HG03025 (cell line): ENCODE measurements around the gene TAC3.

Experiments
- ATAC-seq: cut with Tn5 transposase; IDR thresholded peaks from one replicate; pipeline ENCODE4 v1.9.1; 2021; ENCODE audit warnings: mild to moderate bottlenecking, moderate library complexity; ENCODE audit not compliant: unreplicated experiment, low FRiP score

The TAC3 gene

DNA sequence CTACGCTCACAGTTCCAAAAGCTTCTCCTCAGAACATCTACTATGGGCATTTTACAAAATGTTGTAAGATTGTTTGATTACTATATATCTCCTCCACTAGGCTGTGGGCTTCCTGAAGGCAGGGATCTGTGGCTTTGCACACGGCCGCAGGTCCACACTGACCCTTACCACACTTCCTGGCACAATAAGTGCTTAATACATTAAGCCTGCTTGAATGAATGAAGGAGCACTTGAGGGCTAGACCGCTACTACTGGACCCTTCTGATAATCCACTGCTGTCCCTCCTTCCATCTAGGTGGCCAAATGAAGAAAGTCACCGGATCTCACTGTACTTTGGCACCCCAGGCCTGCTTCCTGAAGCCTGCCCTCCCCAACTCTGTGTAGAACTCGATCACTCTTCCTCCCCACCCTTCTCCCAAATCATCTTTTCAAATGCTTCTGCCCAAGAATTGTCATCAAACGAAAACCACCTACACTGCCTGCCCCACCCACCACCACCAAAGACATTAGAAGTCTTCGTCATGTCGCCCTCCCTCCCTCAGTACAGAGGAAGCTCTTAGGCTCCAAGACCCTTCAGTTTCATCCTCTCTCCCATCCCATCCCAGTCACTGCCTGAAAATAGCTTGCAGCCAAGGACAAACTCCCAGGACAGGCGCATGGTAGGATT is 9.4 kb downstream of the TAC3 start:
- ATAC-seq: no peak

DNA sequence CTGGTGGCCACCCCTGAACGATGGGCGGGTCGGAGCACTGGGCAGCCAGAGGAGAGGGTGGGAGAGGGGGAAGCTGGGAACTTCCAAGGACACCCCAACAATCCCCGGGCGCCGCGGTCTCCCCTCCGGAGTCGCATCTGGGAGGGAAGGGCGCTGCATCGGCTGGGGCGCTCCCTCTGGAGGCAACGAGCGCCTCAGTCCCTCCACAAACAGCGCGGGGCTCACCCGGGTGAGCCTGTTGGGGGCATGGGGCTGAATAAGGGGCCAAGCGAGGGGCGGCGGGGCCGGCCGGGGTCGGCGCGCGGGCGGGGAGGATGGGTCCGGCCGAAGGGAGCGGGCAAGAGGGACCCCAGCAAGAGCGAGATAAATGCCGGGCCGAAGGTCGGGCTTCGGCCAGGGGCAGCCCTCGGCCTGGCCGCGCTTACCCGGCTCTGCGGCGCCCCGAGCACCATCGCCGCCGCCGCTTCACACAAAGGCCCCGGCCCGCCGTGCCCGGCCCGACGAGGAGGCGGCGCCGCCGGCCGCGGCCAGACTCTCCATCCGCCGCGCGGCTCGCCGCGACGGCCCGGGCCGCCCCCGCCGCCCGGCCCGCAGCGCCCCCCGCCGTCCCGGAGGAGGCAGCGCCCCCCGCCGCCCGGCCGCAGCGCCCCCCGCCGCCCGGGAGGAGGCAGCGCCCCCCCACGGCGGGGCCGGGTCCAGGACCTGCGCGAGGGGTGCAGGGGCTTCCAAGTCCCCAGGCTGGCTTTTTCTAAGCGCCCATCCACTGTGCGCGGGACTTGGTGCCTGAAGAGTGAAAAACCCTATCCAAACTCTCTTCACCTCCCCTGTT is 10.1 kb downstream of the TAC3 start, which contains the start of gene ZBTB39:
Gene ZBTB39 (minus strand): TSS at position 567 of the 829 bp plus-strand sequence. CDS start 1,629 bp downstream, outside the sequence.
- peak; percentile 41 for ATAC-seq

DNA sequence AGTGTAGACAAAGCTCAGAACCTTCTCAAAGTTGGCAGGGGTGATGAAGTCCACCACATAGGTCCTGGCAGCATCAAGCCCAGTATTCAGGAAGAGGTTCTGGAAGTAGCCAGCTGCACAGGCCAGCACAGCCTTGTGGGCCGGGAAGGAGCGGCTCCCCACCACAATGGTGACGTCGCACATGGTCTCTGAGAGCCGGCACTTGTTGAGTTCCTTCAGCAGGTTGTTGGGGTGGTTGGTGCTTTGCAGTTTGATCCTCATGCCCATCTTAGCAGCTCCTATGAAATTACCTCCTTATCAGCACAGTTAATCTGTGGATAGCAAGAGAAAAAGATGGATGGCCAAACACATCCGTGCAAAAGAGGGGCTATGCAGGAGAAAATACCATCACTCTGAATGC is 11.7 kb downstream of the TAC3 start:
- no peak for ATAC-seq

DNA sequence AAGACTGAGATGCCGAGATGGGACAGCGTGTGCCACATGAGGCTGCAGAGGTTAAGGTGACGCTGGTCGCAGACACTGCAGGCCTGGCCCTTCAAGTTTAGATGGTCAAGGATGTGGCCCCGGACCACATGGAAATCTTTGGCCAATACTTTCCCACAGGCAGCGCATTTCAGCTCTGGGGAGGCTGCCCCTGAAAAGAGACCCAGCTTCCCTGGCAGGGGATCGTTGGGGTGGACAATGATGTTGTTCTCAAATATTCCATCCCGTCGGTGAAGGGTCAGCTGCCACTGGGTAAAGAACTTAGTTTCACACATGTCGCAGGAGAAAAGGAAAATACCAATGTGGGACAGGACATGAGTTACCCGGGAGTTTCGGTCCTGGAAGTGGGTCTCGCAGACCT is 12.9 kb downstream of the TAC3 start:
- ATAC-seq: no peak

DNA sequence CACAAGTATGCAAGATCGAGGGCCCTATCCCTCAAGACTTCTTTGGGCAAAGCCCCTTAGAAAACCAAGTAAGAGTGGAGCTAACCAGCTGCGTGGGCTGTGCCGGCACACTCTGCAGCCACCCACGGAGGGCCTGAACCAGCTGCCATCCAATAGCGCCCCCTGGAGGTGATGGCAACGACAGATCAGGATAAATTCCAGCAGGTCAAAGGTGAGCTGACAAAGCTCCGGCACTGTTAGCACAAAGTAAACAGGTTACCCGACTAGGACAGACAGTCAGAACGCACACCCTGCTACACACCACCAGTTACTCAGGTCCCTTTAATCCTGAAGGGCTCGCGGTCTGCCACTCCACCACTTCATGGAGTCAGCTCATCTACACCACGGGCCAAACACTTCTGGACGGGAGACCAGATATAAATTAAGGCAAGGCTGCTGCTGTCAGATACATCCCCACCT is 14.9 kb downstream of the TAC3 start:
- ATAC-seq: no peak

DNA sequence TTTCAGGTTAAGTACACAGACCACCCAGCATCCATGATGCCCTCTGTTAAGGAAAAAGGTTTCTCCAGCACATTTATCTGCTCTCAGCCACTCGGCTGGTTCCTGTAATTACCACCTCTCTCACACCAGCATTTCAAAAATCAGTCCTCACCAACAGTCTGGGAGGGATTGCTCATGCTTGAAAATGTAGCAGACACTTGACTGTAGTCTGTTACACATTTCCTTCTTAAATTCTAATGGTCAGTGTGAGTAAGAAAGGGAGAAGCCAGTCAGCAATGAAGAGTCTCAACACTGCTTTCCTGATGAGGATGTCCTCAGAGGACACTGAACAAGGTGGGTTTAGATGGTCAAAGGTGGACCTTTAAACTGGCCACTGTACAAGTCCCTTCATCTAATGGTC is 15.9 kb downstream of the TAC3 start:
- ATAC-seq: no peak

DNA sequence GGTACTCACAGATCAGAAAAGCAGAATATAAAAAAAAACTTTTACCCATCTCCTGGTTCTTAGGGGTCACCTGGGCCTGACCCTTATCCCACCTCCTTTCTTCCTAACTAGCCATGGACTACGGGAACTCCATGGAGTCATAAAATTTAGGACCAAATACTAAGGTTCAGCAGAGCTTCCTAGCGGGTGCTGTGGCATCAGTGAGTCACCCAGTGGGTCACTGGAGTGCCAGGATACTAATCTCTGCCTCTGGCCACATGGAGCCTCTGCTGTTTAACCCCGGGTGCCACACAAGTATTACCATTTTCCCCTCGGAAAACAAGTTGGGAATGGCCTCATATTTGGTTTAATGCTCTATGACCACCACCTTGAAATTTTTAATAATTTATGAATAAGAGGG is 16.9 kb downstream of the TAC3 start:
- no peak for ATAC-seq

DNA sequence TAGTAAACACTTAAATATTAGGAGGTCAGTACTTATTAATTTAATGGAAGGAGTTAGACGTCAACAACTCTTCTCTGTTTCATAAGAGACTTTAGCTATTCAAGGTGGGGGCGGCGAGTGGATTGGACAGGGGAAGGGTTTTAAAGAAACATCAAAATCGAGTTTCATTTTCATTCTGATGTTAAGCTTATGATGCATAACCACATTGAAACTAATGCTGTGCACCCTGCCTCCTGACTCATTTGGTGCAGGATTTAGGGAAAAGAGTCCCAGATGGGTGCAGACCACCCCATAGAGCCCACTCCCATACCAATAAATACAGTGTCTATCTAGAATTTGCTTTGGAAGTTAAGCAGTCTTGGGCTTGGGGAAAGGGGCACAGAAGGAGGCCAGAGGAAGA is 17.3 kb downstream of the TAC3 start:
- peak; percentile 53 for ATAC-seq

DNA sequence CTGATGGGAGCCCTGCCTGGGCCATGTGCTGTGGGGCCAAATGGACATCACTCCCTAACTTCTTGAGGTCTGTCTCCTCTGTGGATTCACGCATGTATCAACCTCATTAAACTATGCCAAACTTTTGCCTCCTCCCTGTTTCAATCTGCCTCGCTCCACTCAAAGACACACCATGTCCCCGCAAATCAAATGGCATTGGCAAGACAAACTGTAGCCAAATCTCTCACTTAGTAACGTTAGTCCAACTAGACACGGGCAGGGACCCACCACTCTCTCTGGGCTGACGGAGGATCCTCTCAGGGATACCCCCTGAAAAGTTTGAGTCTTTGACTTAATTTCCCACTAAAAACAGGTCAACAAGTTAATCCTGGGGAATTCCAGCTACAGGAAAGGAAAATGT is 18.0 kb downstream of the TAC3 start:
- no peak for ATAC-seq

DNA sequence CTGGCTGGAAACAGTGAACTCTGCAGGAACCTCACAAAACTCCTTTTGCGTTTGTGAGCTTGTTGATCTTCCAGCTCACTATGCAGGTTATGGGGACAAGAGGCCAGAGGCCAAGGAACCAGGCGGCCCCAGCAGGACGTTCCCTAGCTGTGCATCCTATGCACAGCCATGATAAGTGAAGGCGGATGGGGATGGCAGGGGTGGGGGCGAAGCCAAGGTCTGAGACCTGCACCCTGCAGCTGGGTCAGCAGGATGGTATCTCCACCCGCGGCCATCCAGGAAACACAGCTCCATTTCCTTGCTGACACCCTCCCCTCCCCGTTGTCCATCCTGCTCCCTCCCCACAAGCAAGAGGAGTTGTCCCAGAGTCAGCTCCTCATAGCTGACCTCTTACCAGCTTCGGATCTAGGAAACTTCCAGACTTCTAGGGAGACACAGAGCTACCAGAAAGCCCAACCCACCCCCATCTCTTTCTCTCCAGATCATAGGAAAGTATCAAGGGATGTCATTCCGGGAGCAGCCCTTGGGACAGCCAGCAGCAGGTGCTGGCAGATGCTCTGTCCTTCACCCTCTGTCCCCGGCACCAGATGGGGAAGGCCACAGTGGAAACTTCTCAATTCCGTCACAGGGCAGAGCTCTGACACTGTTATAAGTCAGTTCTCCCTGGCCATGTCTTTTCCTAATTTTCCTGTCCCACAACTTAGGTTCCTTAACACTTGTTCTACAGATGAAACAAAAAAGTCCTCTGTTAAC is 19.4 kb downstream of the TAC3 start:
- no peak for ATAC-seq

DNA sequence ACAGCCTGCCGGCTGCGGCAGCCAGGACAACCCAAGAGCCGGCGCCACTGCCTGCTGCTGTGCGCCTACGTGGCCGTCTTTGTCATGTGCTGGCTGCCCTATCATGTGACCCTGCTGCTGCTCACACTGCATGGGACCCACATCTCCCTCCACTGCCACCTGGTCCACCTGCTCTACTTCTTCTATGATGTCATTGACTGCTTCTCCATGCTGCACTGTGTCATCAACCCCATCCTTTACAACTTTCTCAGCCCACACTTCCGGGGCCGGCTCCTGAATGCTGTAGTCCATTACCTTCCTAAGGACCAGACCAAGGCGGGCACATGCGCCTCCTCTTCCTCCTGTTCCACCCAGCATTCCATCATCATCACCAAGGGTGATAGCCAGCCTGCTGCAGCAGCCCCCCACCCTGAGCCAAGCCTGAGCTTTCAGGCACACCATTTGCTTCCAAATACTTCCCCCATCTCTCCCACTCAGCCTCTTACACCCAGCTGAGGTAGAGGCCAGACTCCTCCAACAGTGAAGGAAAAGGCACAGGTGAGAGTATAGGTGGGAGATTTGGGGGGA is 20.3 kb downstream of the TAC3 start:
- ATAC-seq: no peak

DNA sequence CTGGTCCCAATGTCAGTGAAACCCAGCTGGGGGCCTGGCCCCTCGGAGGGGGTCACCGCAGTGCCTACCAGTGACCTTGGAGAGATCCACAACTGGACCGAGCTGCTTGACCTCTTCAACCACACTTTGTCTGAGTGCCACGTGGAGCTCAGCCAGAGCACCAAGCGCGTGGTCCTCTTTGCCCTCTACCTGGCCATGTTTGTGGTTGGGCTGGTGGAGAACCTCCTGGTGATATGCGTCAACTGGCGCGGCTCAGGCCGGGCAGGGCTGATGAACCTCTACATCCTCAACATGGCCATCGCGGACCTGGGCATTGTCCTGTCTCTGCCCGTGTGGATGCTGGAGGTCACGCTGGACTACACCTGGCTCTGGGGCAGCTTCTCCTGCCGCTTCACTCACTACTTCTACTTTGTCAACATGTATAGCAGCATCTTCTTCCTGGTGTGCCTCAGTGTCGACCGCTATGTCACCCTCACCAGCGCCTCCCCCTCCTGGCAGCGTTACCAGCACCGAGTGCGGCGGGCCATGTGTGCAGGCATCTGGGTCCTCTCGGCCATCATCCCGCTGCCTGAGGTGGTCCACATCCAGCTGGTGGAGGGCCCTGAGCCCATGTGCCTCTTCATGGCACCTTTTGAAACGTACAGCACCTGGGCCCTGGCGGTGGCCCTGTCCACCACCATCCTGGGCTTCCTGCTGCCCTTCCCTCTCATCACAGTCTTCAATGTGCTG is 21.0 kb downstream of the TAC3 start:
- no peak for ATAC-seq

DNA sequence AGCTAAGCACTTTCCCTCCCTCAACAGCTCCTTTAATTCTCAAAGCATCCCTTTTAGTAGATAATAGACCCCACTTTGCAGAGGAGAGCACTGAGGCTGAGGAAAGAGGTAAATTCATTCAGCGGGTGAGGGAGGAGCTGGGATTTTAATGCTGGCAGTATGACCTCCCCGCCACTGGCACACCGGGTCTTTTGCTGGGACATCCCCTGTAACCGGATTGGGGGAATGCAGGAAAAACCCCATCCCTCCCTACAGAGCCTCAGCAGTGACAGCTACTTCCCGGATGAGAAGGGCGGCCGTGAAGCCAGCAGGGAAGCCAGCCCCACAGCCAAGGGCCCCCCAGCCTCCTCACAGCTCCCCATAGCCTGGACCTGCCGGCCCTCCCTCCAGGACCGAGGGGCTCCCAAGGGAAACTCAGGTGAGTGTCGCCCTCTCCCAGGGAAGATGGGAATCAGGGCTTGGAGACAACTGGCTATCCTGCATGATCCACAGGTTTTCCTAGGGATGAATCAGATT is 22.0 kb downstream of the TAC3 start:
- no peak for ATAC-seq

DNA sequence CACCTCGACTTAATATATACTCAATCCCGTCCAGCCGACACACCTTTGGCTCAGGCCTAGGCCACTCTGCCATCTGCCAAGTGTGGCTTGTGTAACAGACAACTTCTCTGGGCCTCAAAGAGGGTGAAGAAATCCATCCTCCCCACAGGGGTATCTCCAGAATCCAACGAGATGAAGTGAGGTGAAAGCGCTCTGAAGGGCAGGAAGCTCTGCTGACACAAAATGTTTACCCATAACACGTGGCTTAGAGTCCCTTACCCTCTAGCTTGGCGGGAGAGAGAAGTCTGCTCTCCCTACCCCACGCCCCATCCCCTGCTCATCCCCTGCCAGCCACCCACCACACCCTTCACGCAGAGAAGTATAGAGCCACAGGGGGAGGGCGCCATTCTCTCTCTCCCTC is 23.0 kb downstream of the TAC3 start:
- no peak for ATAC-seq

DNA sequence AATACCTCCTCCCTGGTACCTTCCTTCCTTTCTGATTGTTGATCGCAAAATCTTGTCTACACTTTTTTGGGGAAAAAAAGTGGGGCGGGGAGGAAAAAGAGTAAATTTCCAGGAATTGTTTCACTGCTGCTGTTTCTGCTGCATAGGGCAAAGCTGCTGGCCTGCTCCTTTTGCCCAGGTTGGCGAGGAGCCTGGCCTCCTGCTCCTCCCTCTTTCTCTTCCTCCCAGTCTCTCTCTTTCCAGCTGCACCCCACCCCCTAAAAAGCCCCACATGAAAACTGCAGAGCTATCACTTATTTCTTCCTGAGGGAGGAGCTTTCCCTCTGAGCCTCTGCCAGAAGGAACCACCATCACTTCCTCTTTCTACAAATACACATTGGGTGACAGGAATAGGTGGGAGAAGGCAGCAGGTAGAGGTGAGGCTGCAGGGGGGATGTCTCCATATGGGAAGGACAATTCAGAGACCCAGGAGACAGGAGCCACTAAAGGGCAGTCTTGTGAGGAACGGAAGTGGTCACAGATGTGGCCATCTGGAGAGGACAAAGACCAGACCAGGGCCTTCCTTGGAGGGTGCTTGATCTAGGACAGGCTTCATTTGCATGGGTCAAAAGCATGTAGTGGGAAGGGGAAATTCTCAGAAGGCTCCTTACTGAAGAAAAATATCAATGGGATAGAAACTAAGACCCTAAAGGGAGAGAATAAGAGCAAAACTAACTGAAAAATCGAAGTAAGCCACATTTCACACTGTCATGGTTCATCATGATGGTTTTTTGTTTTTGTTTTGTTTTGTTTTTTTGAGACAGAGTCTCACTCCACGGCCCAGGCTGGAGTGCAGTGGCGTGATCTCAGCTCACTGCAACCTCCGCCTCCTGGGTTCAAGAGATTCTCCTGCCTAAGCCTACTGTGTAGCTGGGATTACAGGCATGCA is 24.7 kb downstream of the TAC3 start:
- no peak for ATAC-seq

DNA sequence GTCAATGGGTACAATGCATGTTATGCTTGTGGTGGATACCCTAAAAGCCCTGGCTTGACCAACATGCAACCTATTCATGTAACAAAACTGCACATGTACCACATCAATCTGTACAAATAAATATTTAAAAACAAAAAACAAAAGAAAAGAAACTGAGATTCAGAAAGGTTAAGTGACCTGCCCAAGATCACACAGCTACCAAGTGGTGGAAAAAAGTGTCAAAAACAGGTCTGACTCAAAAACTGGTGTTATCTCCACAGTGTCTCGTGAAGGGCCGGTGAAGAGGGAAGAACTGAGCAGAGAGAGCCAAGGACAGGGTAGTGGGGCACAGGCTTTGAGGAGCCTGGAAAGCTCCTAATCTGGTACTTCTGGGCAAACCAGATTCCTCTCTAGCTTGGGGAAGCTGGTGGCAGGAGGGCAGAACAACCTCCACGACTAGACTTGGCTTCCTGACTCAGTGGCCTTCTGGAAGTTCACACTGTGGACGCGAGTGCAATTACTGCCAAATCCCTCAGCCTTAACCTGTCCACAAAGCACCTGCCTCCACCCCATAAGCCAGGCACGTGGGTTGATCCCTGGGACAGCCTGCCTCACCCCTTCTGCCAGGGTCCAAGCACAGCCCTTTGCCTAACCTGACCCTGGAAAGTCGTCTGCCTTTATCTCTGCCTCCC is 25.5 kb downstream of the TAC3 start:
- ATAC-seq: no peak

DNA sequence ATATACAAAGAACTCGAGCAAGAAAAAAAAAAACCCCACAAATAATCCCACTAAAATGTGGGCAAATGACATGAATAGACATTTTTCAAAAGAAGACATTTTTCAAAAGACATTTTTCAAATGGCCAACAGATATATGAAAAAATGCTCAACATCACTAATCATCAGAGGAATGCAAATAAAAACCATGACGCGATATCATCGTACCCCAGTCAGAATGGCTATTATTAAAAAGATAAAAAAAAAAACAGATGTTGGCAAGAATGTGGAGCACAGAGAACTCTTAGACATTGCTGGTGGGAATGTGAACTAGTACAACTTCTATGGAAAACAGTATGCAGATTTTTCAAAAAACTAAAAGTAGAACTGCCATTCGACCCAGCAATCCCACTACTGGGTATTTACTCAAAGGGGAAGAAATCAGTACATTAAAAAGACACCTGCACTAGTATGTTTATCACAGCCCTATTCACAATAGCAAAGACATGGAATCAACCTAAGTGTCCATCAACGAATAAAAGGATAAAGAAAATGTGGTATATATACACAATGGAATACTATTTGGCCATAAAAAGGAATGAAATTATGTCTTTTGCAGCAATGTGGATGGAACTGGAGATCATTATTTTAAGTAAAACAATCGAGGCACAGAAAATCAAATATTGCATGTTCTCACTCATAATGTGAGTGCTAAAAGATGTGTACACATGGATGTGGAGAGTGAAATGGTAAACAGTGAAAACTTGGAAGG is 26.3 kb downstream of the TAC3 start:
- ATAC-seq: no peak
